ENCODE data around the gene ANK2. TPM values are rescaled to one million over a fixed set of nuclear protein-coding genes. Genes with fewer than 3 reads are reported as not detected.

Gene ANK2
- total and polyA plus RNA-seq, 2 donors from 2014 or later: 21.1 to 125 TPM

DNA sequence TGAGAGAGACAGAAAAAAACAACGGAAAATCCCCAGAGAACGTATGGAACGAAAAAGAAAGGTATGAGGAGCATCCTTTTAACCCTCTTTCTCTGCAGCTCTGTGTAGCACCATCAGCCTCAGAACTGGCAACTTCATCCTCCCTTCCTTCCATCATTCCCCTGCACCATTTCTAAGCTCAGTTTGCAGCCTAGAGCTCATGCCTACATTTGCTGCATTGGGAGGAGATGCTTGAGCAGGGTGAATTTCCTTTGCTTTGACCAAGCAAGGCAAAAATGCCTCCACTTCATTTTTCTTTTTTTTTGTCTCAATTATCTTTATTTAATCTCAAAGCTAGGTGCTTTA lies 67.9 kb downstream of the ANK2 start:
- Histone ChIP-seq H3K4me3 (ENCODE audit: low read length in 3 of 3) (peak overlapping the region; percentile 13 to 76 (median 73)), H3K9me3 (ENCODE audit: control insufficient read depth in 2 of 3, insufficient read depth in 1 of 3, low read length in 3 of 3) (no peaks in the 10 kb centered on the region), H3K9ac (ENCODE audit: low read length in 3 of 3) (peak overlapping the region in 2 of 3 donors; percentile 5 to 68), H3K27ac (ENCODE audit: low read depth in 2 of 2, low read length in 2 of 2) (no peak overlapping the region), H3K36me3 (ENCODE audit: control insufficient read depth in 2 of 3, insufficient read depth in 3 of 3, low read length in 3 of 3) (no peaks in the 10 kb centered on the region), H3K4me1 (ENCODE audit: control insufficient read depth in 2 of 3, insufficient read depth in 2 of 3, low read depth in 1 of 3, low read length in 3 of 3) (peaks cover 0 to 4% (median 3%) of the 10 kb centered on the region in 3 donors), H3K27me3 (ENCODE audit: control insufficient read depth, insufficient read depth, low read length) (no peaks in the 10 kb centered on the region)
- intact Hi-C loops (cut with DNase I): no loop called here
- FAIRE-seq: no peak
- DNase-seq: no peak
- TF ChIP-seq, protein P1, sequence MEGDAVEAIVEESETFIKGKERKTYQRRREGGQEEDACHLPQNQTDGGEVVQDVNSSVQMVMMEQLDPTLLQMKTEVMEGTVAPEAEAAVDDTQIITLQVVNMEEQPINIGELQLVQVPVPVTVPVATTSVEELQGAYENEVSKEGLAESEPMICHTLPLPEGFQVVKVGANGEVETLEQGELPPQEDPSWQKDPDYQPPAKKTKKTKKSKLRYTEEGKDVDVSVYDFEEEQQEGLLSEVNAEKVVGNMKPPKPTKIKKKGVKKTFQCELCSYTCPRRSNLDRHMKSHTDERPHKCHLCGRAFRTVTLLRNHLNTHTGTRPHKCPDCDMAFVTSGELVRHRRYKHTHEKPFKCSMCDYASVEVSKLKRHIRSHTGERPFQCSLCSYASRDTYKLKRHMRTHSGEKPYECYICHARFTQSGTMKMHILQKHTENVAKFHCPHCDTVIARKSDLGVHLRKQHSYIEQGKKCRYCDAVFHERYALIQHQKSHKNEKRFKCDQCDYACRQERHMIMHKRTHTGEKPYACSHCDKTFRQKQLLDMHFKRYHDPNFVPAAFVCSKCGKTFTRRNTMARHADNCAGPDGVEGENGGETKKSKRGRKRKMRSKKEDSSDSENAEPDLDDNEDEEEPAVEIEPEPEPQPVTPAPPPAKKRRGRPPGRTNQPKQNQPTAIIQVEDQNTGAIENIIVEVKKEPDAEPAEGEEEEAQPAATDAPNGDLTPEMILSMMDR (IDR thresholded peaks at IDR 0.05; ENCODE audit: borderline replicate concordance, extremely low read depth, insufficient read depth): no peak

DNA sequence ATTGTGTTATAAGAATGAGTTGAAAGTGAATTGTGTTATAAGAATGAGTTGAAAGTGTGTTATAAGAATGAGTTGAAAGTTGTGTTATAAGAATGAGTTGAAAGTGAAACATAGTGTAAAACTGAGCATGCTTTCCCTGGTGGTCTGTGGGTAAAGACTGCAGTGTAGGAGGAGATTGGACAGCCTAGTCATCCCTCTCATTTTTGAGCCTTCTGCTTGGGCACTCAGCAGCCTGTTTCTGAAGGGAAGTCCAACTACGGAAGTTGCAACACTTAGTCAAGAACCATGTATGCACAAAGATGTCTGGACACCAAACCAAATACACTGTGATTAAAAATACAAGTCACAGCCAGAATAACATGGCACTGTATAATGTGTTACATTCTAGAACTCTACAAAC lies 72.6 kb downstream of the ANK2 start:
- FAIRE-seq: no peak
- Histone ChIP-seq H3K27ac (ENCODE audit: low read depth in 2 of 2, low read length in 2 of 2) (no peak overlapping the region), H3K4me3 (ENCODE audit: low read length in 3 of 3) (no peak overlapping the region), H3K27me3 (ENCODE audit: control insufficient read depth, insufficient read depth, low read length) (no peaks in the 10 kb centered on the region), H3K9ac (ENCODE audit: low read length in 3 of 3) (no peak overlapping the region), H3K4me1 (ENCODE audit: control insufficient read depth in 2 of 3, insufficient read depth in 2 of 3, low read depth in 1 of 3, low read length in 3 of 3) (no peaks in the 10 kb centered on the region), H3K9me3 (ENCODE audit: control insufficient read depth in 2 of 3, insufficient read depth in 1 of 3, low read length in 3 of 3) (no peaks in the 10 kb centered on the region), H3K36me3 (ENCODE audit: control insufficient read depth in 2 of 3, insufficient read depth in 3 of 3, low read length in 3 of 3) (no peaks in the 10 kb centered on the region)
- no peak for DNase-seq
- TF ChIP-seq, protein P1 (IDR thresholded peaks at IDR 0.05; ENCODE audit: borderline replicate concordance, extremely low read depth, insufficient read depth): no peak
- intact Hi-C loops (cut with DNase I): no loop called here

DNA sequence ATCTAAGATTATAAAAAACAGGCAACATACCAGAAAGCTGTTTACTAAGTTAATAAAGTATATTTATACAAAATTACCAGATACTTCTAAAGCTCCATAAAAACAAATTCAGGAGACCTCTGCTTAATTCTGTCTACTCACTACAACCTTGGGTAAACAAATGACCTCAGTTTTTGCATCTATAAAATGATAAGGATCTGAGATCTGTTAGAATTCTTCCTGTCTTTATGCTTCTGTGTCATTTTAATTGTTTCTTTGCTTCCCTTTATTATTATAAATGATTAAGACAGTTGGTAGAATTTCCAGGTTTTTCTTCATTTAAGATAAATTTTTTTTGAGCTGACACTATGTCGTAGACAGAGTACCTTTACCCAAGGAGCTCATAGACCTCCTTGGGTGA lies 76.0 kb downstream of the ANK2 start:
- H3K4me3 ChIP-seq (ENCODE audit: low read length in 3 of 3): no peak overlapping the region
- H3K36me3 ChIP-seq (ENCODE audit: control insufficient read depth in 2 of 3, insufficient read depth in 3 of 3, low read length in 3 of 3): no peaks in the 10 kb centered on the region
- no peaks in the 10 kb centered on the region for H3K9me3 ChIP-seq (ENCODE audit: control insufficient read depth in 2 of 3, insufficient read depth in 1 of 3, low read length in 3 of 3)
- H3K27ac ChIP-seq (ENCODE audit: low read depth in 2 of 2, low read length in 2 of 2): no peak overlapping the region
- intact Hi-C loops (cut with DNase I): no loop called here
- DNase-seq: no peak
- no peak overlapping the region for H3K9ac ChIP-seq (ENCODE audit: low read length in 3 of 3)
- TF ChIP-seq, protein P1 (IDR thresholded peaks at IDR 0.05; ENCODE audit: borderline replicate concordance, extremely low read depth, insufficient read depth): no peak
- FAIRE-seq: no peak
- H3K27me3 ChIP-seq (ENCODE audit: control insufficient read depth, insufficient read depth, low read length): no peaks in the 10 kb centered on the region
- no peaks in the 10 kb centered on the region for H3K4me1 ChIP-seq (ENCODE audit: control insufficient read depth in 2 of 3, insufficient read depth in 2 of 3, low read depth in 1 of 3, low read length in 3 of 3)

DNA sequence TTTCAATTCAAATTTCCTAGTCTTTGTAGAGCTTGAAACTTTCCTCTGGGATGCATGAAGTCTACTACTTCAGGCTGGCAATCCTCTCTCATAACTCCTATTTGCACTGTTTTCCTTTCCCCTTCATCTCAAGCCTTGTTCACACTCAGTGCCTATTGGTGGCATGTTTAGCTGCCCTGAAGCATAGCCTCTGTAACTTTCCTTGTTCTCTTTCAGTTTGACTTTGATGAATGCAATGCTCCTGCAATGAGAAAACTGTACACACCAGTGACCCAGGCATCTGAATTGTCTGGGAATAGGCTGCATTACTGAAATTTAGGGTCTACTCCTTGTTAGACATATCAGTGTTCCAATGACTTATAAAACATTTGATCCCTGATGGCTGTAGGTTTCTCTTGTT lies 81.7 kb downstream of the ANK2 start:
- H3K36me3 ChIP-seq (ENCODE audit: control insufficient read depth in 2 of 3, insufficient read depth in 3 of 3, low read length in 3 of 3): no peaks in the 10 kb centered on the region
- no peak for FAIRE-seq
- no peaks in the 10 kb centered on the region for H3K9me3 ChIP-seq (ENCODE audit: control insufficient read depth in 2 of 3, insufficient read depth in 1 of 3, low read length in 3 of 3)
- intact Hi-C loops (cut with DNase I): no loop called here
- DNase-seq: peak in 2 of 5 donors; percentile 60 to 61
- TF ChIP-seq, protein P1 (IDR thresholded peaks at IDR 0.05; ENCODE audit: borderline replicate concordance, extremely low read depth, insufficient read depth): no peak
- H3K4me3 ChIP-seq (ENCODE audit: low read length in 3 of 3): no peak overlapping the region
- H3K9ac ChIP-seq (ENCODE audit: low read length in 3 of 3): no peak overlapping the region
- H3K27me3 ChIP-seq (ENCODE audit: control insufficient read depth, insufficient read depth, low read length): no peaks in the 10 kb centered on the region
- no peak overlapping the region for H3K27ac ChIP-seq (ENCODE audit: low read depth in 2 of 2, low read length in 2 of 2)
- H3K4me1 ChIP-seq (ENCODE audit: control insufficient read depth in 2 of 3, insufficient read depth in 2 of 3, low read depth in 1 of 3, low read length in 3 of 3): no peaks in the 10 kb centered on the region
